Astrocyte (in vitro differentiated cells and primary cell): ENCODE data around the gene PTGFRN. TPM values are rescaled to one million over a fixed set of nuclear protein-coding genes. Genes with fewer than 3 reads are reported as not detected.

Source experiments
- DNase-seq: peaks from one replicate; pipeline ENCODE4 v3.0.0-alpha.2; 2010; ENCODE audit warnings: low read depth
- FAIRE-seq: peaks from 2 replicates; lab custom pipeline; 2011; peaks lifted over from hg19 to GRCh38; lab: Jason Lieb, UNC
- H2AFZ ChIP-seq: 2 replicates; pipeline ENCODE4 v1.6.0; 2012; ENCODE audit warnings: low read depth, low read length, inconsistent platforms
- H3K27ac ChIP-seq: 2 replicates; pipeline ENCODE4 v1.5.1; 2011; ENCODE audit warnings: low read depth, low read length, inconsistent platforms
- H3K27me3 ChIP-seq: 2 replicates; pipeline ENCODE4 v1.6.0; 2011; ENCODE audit warnings: low read length, inconsistent platforms; ENCODE audit not compliant: insufficient read depth
- H3K36me3 ChIP-seq: 2 replicates; pipeline ENCODE4 v1.5.1; 2011; ENCODE audit warnings: low read length, inconsistent platforms; ENCODE audit not compliant: insufficient read depth
- H3K4me1 ChIP-seq: 2 replicates; pipeline ENCODE4 v1.5.1; 2011; ENCODE audit warnings: low read length, inconsistent platforms; ENCODE audit not compliant: insufficient read depth
- H3K4me2 ChIP-seq: 2 replicates; pipeline ENCODE4 v1.6.0; 2012; ENCODE audit warnings: low read length, inconsistent platforms
- H3K4me3 ChIP-seq: 2 replicates; pipeline ENCODE4 v1.5.1; 2011; ENCODE audit warnings: low read depth, mild to moderate bottlenecking, low read length, inconsistent platforms; ENCODE audit not compliant: insufficient read depth
- H3K79me2 ChIP-seq: 2 replicates; pipeline ENCODE4 v1.6.0; 2012; ENCODE audit warnings: mild to moderate bottlenecking, low read length, inconsistent platforms; ENCODE audit not compliant: insufficient read depth
- H3K9ac ChIP-seq: 2 replicates; pipeline ENCODE4 v1.6.0; 2012; ENCODE audit warnings: mild to moderate bottlenecking, low read length, inconsistent platforms
- H3K9me3 ChIP-seq: 2 replicates; pipeline ENCODE4 v1.5.1; 2012; ENCODE audit warnings: low read depth, mild to moderate bottlenecking, low read length, inconsistent platforms; ENCODE audit not compliant: insufficient read depth
- H4K20me1 ChIP-seq: 2 replicates; pipeline ENCODE4 v1.6.0; 2012; ENCODE audit warnings: low read length, inconsistent platforms; ENCODE audit not compliant: insufficient read depth
- H3K27ac Mint-ChIP-seq: one replicate; pipeline ENCODE4 v1.8.0; 2021; ENCODE audit warnings: mild to moderate bottlenecking, mixed read lengths; ENCODE audit not compliant: unreplicated experiment
- H3K27me3 Mint-ChIP-seq: one replicate; pipeline ENCODE4 v1.8.0; 2021; ENCODE audit warnings: low read depth, mixed read lengths; ENCODE audit not compliant: unreplicated experiment
- H3K36me3 Mint-ChIP-seq: one replicate; pipeline ENCODE4 v1.8.0; 2021; ENCODE audit warnings: low read depth, mixed read lengths; ENCODE audit not compliant: unreplicated experiment
- H3K4me1 Mint-ChIP-seq: one replicate; pipeline ENCODE4 v1.8.0; 2021; ENCODE audit warnings: low read depth, mixed read lengths; ENCODE audit not compliant: unreplicated experiment
- H3K4me3 Mint-ChIP-seq: one replicate; pipeline ENCODE4 v1.8.0; 2021; ENCODE audit warnings: mild to moderate bottlenecking, moderate library complexity, mixed read lengths; ENCODE audit not compliant: unreplicated experiment
- H3K9me3 Mint-ChIP-seq: one replicate; pipeline ENCODE4 v1.8.0; 2021; ENCODE audit warnings: mild to moderate bottlenecking, mixed read lengths; ENCODE audit not compliant: unreplicated experiment
- EZH2 ChIP-seq: IDR thresholded peaks from 2 replicates; pipeline ENCODE4 v1.6.1; 2012; ENCODE audit warnings: mild to moderate bottlenecking, low read length, inconsistent platforms; ENCODE audit not compliant: insufficient read depth
- total RNA-seq: library from RNA; stranded (reverse); gene quantifications from 2 replicates; pipeline ENCODE4 v1.2.1, GENCODE V29; 2021
- TF ChIP-seq, protein P1 (sequence below): IDR thresholded peaks from 2 replicates; pipeline ENCODE4 v1.5.1; 2011; ENCODE audit warnings: low read depth, mild to moderate bottlenecking, inconsistent platforms, low read length, moderate library complexity; ENCODE audit not compliant: insufficient read depth

Gene PTGFRN
- total RNA-seq, 1 donor from 2014 or later, result 157 TPM

DNA sequence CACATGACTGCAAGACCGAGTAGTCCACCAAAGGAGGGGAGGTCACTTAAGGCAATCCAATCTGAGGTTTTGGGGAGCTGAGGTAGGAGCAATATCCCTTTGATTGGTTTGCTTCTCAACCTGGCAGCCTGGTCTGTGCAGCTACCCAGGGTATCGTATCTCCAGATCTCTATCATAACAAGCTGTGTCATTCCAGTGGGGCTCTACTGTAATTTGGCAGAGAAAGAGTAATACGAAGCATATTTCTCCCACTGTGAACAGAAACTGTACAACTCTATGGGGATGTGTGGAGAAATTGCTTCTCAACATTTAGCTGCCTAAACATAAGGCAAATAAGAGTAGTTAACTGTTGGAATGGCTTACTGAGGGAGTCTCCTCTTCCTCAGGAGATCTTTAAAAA, 112.4 kb downstream of the PTGFRN start:
- no peak overlapping the region for H3K27ac ChIP-seq
- H3K9me3 ChIP-seq, result no peaks in the 10 kb centered on the region
- peaks cover 7% of the 10 kb centered on the region for H3K4me1 ChIP-seq
- H3K79me2 ChIP-seq, result no peaks in the 10 kb centered on the region
- H4K20me1 ChIP-seq, result no peaks in the 10 kb centered on the region
- no peak overlapping the region for H3K27ac Mint-ChIP-seq
- no peaks in the 10 kb centered on the region for H3K36me3 ChIP-seq
- TF ChIP-seq, protein P1, sequence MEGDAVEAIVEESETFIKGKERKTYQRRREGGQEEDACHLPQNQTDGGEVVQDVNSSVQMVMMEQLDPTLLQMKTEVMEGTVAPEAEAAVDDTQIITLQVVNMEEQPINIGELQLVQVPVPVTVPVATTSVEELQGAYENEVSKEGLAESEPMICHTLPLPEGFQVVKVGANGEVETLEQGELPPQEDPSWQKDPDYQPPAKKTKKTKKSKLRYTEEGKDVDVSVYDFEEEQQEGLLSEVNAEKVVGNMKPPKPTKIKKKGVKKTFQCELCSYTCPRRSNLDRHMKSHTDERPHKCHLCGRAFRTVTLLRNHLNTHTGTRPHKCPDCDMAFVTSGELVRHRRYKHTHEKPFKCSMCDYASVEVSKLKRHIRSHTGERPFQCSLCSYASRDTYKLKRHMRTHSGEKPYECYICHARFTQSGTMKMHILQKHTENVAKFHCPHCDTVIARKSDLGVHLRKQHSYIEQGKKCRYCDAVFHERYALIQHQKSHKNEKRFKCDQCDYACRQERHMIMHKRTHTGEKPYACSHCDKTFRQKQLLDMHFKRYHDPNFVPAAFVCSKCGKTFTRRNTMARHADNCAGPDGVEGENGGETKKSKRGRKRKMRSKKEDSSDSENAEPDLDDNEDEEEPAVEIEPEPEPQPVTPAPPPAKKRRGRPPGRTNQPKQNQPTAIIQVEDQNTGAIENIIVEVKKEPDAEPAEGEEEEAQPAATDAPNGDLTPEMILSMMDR, result no peak
- no peak for TF ChIP-seq EZH2
- no peaks in the 10 kb centered on the region for H3K27me3 ChIP-seq
- no peak for DNase-seq
- H3K4me2 ChIP-seq, result no peak overlapping the region
- H3K9me3 Mint-ChIP-seq, result no peaks in the 10 kb centered on the region
- H3K27me3 Mint-ChIP-seq, result no peaks in the 10 kb centered on the region
- peaks cover 22% of the 10 kb centered on the region for H3K4me1 Mint-ChIP-seq
- FAIRE-seq, result no peak
- no peak overlapping the region for H3K4me3 Mint-ChIP-seq
- peaks cover 2% of the 10 kb centered on the region for H3K36me3 Mint-ChIP-seq
- no peak overlapping the region for H2AFZ ChIP-seq
- H3K9ac ChIP-seq, result no peak overlapping the region
- H3K4me3 ChIP-seq, result no peak overlapping the region

DNA sequence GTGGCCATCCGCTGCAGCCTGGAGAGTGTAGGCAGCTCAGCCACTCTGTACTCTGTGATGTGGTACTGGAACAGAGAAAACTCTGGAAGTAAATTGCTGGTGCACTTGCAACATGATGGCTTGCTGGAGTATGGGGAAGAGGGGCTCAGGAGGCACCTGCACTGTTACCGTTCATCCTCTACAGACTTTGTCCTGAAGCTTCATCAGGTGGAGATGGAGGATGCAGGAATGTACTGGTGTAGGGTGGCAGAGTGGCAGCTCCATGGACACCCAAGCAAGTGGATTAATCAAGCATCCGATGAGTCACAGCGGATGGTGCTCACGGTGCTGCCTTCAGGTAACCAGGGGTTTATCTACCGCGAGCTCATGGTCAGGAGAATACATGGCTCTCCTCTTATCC, 115.9 kb downstream of the PTGFRN start:
- Histone ChIP-seq H3K79me2 (no peaks in the 10 kb centered on the region), H3K4me2 (no peak overlapping the region), H4K20me1 (no peaks in the 10 kb centered on the region), H3K4me3 (no peak overlapping the region), H3K9me3 (no peaks in the 10 kb centered on the region), H3K36me3 (no peaks in the 10 kb centered on the region), H3K27me3 (no peaks in the 10 kb centered on the region), H3K9ac (no peak overlapping the region), H2AFZ (no peak overlapping the region), H3K27ac (no peak overlapping the region), H3K4me1 (no peaks in the 10 kb centered on the region)
- peaks cover 2% of the 10 kb centered on the region for H3K27me3 Mint-ChIP-seq
- H3K9me3 Mint-ChIP-seq, result peaks cover 2% of the 10 kb centered on the region
- peaks cover 8% of the 10 kb centered on the region for H3K4me1 Mint-ChIP-seq
- no peak for TF ChIP-seq EZH2
- TF ChIP-seq, protein P1, result no peak
- no peak overlapping the region for H3K27ac Mint-ChIP-seq
- FAIRE-seq (no peak), DNase-seq (no peak)
- no peaks in the 10 kb centered on the region for H3K36me3 Mint-ChIP-seq
- H3K4me3 Mint-ChIP-seq, result no peak overlapping the region

DNA sequence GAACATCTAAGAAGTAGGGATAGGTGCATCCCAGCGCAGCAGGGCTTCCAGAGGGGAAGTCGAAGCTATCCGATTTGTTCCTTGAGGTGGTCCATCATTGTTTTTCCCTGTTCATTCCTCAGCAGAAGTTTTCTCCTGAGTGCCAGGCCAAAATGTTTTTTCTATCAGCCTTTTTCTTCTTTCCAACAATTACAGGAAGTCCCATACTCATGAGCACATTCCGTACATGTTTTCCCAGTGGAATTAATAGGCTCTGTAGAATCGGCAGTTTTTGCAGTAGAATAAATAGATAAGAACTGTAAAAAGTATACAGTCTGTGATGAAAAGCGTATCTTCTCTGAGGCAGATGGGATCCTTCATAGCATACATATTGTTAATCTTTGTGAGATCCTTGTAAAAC, 116.6 kb downstream of the PTGFRN start:
- no peak overlapping the region for H3K4me3 Mint-ChIP-seq
- Histone ChIP-seq H3K27ac (no peak overlapping the region), H2AFZ (no peak overlapping the region), H3K27me3 (no peaks in the 10 kb centered on the region), H3K4me3 (no peak overlapping the region), H3K79me2 (no peaks in the 10 kb centered on the region), H3K4me1 (no peaks in the 10 kb centered on the region), H3K36me3 (no peaks in the 10 kb centered on the region), H4K20me1 (no peaks in the 10 kb centered on the region), H3K9me3 (no peaks in the 10 kb centered on the region), H3K9ac (no peak overlapping the region), H3K4me2 (no peak overlapping the region)
- DNase-seq (peak; percentile 47), FAIRE-seq (no peak)
- peaks cover 8% of the 10 kb centered on the region for H3K4me1 Mint-ChIP-seq
- H3K36me3 Mint-ChIP-seq, result peaks cover 2% of the 10 kb centered on the region
- TF ChIP-seq EZH2, result no peak
- TF ChIP-seq, protein P1, result no peak
- H3K27ac Mint-ChIP-seq, result no peak overlapping the region
- peaks cover 2% of the 10 kb centered on the region for H3K9me3 Mint-ChIP-seq
- H3K27me3 Mint-ChIP-seq, result peaks cover 2% of the 10 kb centered on the region
